Adrenal gland (tissue), 12 donors: Measurements from ENCODE around the gene RAB27A. TPM values are rescaled to one million over a fixed set of nuclear protein-coding genes. Genes with fewer than 3 reads are reported as not detected.

Experiments
- DNase-seq, 7 donors: peaks; one replicate each; pipeline ENCODE4 v3.0.0-alpha.2; 2019 to 2020
- H3K27ac ChIP-seq, 5 donors: fragments of 200-600 bp; sonication (generic) in 4 of 5; 1 replicate in 3 of 5; 2 replicates in 2 of 5; pipeline versions ENCODE4 v1.5.1 to v1.8.0; 2016 to 2020; ENCODE audit warnings: mild to moderate bottlenecking in 1 of 5
- H3K27me3 ChIP-seq: fragments of 200-600 bp; 2 replicates; pipeline ENCODE4 v1.8.0; 2021
- H3K36me3 ChIP-seq, 2 donors: fragments of 200-600 bp; replicated peaks in 1 of 2; 1 replicate in 1 of 2; 2 replicates in 1 of 2; pipeline versions ENCODE4 v1.5.1 to v1.8.0; 2018 to 2022
- H3K4me1 ChIP-seq, 2 donors: fragments of 200-600 bp; replicated peaks in 1 of 2; 1 replicate in 1 of 2; 2 replicates in 1 of 2; pipeline versions ENCODE4 v1.5.1 to v1.8.0; 2018 to 2021
- H3K4me3 ChIP-seq, 4 donors: fragments of 200-600 bp; sonication (generic) in 3 of 4; one replicate each; pipeline ENCODE4 v1.5.1; 2016 to 2018
- H3K9me3 ChIP-seq, 3 donors: fragments of 200-600 bp; sonication (generic) in 1 of 3; replicated peaks in 1 of 3; 1 replicate in 2 of 3; 2 replicates in 1 of 3; pipeline versions ENCODE4 v1.5.1 to v1.8.0; 2016 to 2021
- POLR2A ChIP-seq, 2 donors: fragments of 450-650 bp; IDR thresholded peaks; one replicate each; pipeline ENCODE4 v1.6.1; 2017; ENCODE audit warnings: antibody characterized with exemption in 2 of 2, mild to moderate bottlenecking in 2 of 2, moderate library complexity in 1 of 2
- WGBS, 4 donors: extraction: QIAGEN DNeasy Blood & Tissue Kit in 2 of 4; methylation state at CpG; one replicate each; pipeline versions ENCODE4 v1.1.5 to v1.1.7; 2013 to 2017; 5-methylcytosine and 5-hydroxymethylcytosine counted together
- intact Hi-C, 2 donors: fragments of 100-400 bp; cut with DNase I; formaldehyde crosslinking; loops; one replicate each; pipeline versions ENCODE4 v1.14.1 to v1.15.0; 2022 to 2023
- polyA plus RNA-seq, 3 donors: library from polyadenylated mRNA; stranded (reverse); fragments of 200-250 nt in 2 of 3; fragments of 350-450 nt in 1 of 3; fragmentation: Illumina TruSeq in 1 of 3; extraction: RNeasy Lipid Tissue Mini Kit (QIAGEN cat#74804) in 1 of 3; gene quantifications; one replicate each; pipeline ENCODE4 v1.2.3, GENCODE V29; 2013 to 2014
- total RNA-seq, 9 donors: library from RNA; depleted of rRNA in 4 of 9; stranded (reverse); fragments of >200 nt in 4 of 9; fragments of 120-200 nt in 1 of 9; fragmentation: NEBNext Ultra II Directional in 1 of 9; extraction: Animal tissue kit (Norgen Biotek cat#: 25700) in 1 of 9; gene quantifications; one replicate each; pipeline versions ENCODE4 v1.1.0 to v1.2.4, GENCODE V29; 2013 to 2023
- TF ChIP-seq, protein P1 (sequence below), 6 experiments: fragments of 450-650 bp in 4 of 6; fragments of 200-600 bp in 2 of 6; sonication (generic) in 1 of 6; IDR thresholded peaks; 1 replicate in 5 of 6; 2 replicates in 1 of 6; pipeline versions ENCODE4 v1.5.1 to v1.8.0; 2016 to 2021; ENCODE audit warnings: antibody characterized with exemption in 6 of 6, mild to moderate bottlenecking in 2 of 6, moderate library complexity in 1 of 6
- donor health status: healthy with polysubstance abuse.
- donor health status: Bipolar disorder and iron deficiency.
- donor health status: DM: yes; HTN: yes; CAD: no.
- donor health status: DM: no; HTN: no; CAD: no.
- donor health status: DM: no; HTN: no; CAD: no.
- donor health status: DM: yes; HTN: yes; CAD: no.

RAB27A gene
- total and polyA plus RNA-seq, 12 donors: 7.1 to 102 (median 32.2) TPM

DNA sequence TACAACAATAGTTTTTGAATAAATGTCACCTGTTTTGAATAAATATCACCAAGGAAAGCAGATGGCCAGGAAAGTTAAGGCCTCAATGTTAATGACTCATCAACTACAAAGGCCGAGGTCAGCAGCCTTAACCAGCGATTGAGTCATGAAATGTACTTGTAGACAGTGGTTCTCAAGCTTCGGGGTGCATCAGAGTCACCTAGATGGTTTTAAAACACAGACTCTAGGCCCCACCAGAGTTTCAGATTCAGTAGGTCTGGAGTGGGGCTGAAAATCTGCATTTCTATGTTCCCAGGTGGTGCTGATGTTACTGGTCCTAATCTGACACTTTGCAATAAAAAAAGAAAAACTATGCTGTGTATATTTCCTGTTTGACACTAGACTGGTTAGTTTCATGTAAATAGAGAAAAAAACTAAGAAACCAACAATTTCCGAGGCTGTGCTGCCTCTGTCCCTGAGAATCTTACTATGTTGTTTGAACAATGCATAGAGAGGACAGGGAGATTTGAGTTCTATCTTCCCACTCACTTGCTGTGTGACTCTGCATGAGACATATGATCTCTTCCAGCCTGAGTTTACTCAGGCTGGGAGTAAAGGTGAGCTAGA lies 9.8 kb downstream of the RAB27A start:
- H3K27ac ChIP-seq: peak overlapping the region; percentile 32 to 85 (median 77)
- peaks cover 38 to 67% of the 10 kb centered on the region in 2 donors for H3K4me1 ChIP-seq
- no peak overlapping the region for H3K4me3 ChIP-seq
- no peaks in the 10 kb centered on the region for H3K27me3 ChIP-seq
- no peaks in the 10 kb centered on the region for H3K9me3 ChIP-seq
- intact Hi-C loops: no loop called here
- TF ChIP-seq POLR2A (IDR thresholded peaks at IDR 0.05): no peak
- TF ChIP-seq, protein P1, sequence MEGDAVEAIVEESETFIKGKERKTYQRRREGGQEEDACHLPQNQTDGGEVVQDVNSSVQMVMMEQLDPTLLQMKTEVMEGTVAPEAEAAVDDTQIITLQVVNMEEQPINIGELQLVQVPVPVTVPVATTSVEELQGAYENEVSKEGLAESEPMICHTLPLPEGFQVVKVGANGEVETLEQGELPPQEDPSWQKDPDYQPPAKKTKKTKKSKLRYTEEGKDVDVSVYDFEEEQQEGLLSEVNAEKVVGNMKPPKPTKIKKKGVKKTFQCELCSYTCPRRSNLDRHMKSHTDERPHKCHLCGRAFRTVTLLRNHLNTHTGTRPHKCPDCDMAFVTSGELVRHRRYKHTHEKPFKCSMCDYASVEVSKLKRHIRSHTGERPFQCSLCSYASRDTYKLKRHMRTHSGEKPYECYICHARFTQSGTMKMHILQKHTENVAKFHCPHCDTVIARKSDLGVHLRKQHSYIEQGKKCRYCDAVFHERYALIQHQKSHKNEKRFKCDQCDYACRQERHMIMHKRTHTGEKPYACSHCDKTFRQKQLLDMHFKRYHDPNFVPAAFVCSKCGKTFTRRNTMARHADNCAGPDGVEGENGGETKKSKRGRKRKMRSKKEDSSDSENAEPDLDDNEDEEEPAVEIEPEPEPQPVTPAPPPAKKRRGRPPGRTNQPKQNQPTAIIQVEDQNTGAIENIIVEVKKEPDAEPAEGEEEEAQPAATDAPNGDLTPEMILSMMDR (IDR thresholded peaks at IDR 0.05): no peak
- no peaks in the 10 kb centered on the region for H3K36me3 ChIP-seq
- DNase-seq: peak; percentile 63 to 87 (median 80)
- WGBS, 4 donors: 30 to 46% (median 35%) methylated on average over 4 of the region's 4 CpGs

DNA sequence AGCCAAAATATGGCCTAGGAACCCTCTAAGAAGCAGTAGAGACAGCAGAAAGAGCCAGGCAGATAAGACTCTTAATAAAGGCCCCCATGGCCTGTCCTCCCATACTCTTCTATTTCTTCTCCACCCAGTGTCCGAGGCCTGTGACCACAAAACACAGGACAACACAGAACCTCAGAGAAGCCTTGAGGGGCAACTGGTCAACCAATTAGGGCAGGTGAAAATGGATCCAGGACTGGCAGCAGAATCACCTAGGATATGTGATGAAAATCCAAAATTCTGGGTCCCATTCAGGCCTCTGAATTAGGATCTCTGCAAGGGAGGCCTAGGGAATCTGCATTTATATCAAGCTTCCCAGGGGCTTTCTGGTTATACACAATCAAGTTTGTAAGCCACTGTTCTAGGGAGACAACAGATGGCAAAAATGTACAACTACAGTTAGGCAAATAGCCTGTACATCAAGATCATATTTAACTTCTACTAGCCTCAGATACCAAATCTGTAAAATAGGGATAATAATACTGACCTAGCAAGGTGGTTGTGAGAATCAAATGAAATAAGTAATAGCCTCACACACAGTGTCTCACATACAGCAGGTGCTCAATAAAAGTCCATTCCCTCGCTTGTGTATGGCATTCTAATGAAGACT lies 10.4 kb downstream of the RAB27A start:
- H3K27ac ChIP-seq: peak overlapping the region; percentile 3 to 85 (median 77)

DNA sequence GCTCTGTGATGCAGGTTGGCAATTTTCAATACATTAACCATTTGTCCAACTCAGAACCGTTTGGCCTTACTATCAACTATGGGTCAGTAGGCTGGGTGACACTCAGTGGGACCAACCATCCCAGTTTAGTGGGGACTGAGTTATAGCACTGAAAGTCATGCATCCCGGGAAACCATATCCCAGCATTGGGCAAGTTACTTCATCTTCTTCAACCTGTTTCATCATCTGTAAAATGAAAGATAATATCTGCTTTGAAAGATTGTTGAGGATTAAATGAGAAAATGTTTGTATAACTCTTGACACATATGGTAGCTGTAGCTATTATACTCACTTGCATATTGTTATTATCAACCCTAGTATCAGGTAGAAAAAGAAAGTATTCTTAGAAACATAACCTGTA lies 11.9 kb downstream of the RAB27A start:
- Histone ChIP-seq H3K36me3 (no peaks in the 10 kb centered on the region), H3K4me1 (peaks cover 27 to 46% of the 10 kb centered on the region in 2 donors), H3K4me3 (no peak overlapping the region), H3K9me3 (no peaks in the 10 kb centered on the region), H3K27ac (peak overlapping the region in 3 of 5 donors; percentile 46 to 51 (median 47)), H3K27me3 (no peaks in the 10 kb centered on the region)
- intact Hi-C loops: no loop called here
- WGBS, 4 donors: 68 to 73% (median 71%) methylated on average over 2 of the region's 2 CpGs
- TF ChIP-seq, protein P1 (IDR thresholded peaks at IDR 0.05): no peak
- no peak for TF ChIP-seq POLR2A (IDR thresholded peaks at IDR 0.05)
- DNase-seq: no peak

More for the DNA sequence above, 10.4 kb downstream of the RAB27A start:
- H3K27me3 ChIP-seq: no peaks in the 10 kb centered on the region
- H3K4me3 ChIP-seq: no peak overlapping the region
- TF ChIP-seq, protein P1 (IDR thresholded peaks at IDR 0.05): no peak
- TF ChIP-seq POLR2A (IDR thresholded peaks at IDR 0.05): no peak
- no peaks in the 10 kb centered on the region for H3K36me3 ChIP-seq
- no peaks in the 10 kb centered on the region for H3K9me3 ChIP-seq
- no peak for DNase-seq
- 74 to 81% (median 80%) methylated on average over 2 of the region's 2 CpGs for WGBS, 4 donors
- peaks cover 38 to 61% of the 10 kb centered on the region in 2 donors for H3K4me1 ChIP-seq
- intact Hi-C loops: no loop called here

DNA sequence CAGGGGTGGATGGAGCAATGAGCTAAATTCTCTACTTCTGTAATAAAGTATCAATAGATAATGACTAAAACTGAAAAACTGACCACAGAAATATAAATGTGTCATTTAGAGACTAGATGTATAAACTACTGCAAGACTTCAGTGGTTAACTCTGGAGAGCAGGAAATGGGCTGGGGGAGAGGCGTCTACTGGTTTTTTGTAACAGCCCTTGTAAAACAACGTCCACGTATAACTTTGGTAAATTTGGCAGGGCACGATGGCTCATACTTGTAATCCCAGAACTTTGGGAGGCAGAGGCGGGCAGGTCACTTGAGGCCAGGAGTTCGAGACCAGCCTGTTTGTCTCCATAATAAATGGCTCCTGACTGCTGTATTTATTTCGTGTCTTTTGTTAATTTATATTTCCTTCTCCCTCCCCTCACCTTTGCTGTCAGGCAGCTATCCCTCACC lies 12.5 kb downstream of the RAB27A start:
- TF ChIP-seq POLR2A (IDR thresholded peaks at IDR 0.05): no peak
- TF ChIP-seq, protein P1 (IDR thresholded peaks at IDR 0.05): no peak
- Histone ChIP-seq H3K4me1 (peaks cover 21 to 40% of the 10 kb centered on the region in 2 donors), H3K9me3 (no peaks in the 10 kb centered on the region), H3K27ac (peak overlapping the region in 3 of 5 donors; percentile 46 to 51 (median 47)), H3K27me3 (no peaks in the 10 kb centered on the region), H3K36me3 (no peaks in the 10 kb centered on the region), H3K4me3 (no peak overlapping the region)
- intact Hi-C loops: no loop called here
- peak in 1 of 7 donors; percentile 15 for DNase-seq
- 52 to 65% (median 58%) methylated on average over 7 of the region's 7 CpGs for WGBS, 4 donors
